Neural progenitor cell (in vitro differentiated cells): ENCODE data around the gene LEFTY1. TPM values are rescaled to one million over a fixed set of nuclear protein-coding genes. Genes with fewer than 3 reads are reported as not detected.

Source experiments
- DNase-seq: peaks from one replicate; pipeline ENCODE4 v3.0.0-alpha.2; 2016; ENCODE audit warnings: low spot score
- H2AFZ ChIP-seq: fragments of 200-600 bp; sonication (generic); replicated peaks from 2 replicates; pipeline ENCODE4 v1.6.1; 2016; ENCODE audit warnings: antibody characterized with exemption
- H3F3A ChIP-seq: fragments of 200-600 bp; sonication (generic); 2 replicates; pipeline ENCODE4 v1.6.1; 2016; ENCODE audit warnings: antibody characterized with exemption, low read depth
- H3K27ac ChIP-seq: fragments of 200-600 bp; sonication (generic); 2 replicates; pipeline ENCODE4 v1.5.1; 2016; ENCODE audit warnings: mild to moderate bottlenecking
- H3K27me3 ChIP-seq: fragments of 200-600 bp; sonication (generic); 2 replicates; pipeline ENCODE4 v1.6.1; 2016; ENCODE audit warnings: mild to moderate bottlenecking, moderate library complexity
- H3K36me3 ChIP-seq: fragments of 200-600 bp; sonication (generic); 2 replicates; pipeline ENCODE4 v1.5.1; 2016
- H3K4me1 ChIP-seq: fragments of 200-600 bp; sonication (generic); 2 replicates; pipeline ENCODE4 v1.6.1; 2016; ENCODE audit warnings: mixed run types
- H3K4me2 ChIP-seq: fragments of 200-600 bp; sonication (generic); 2 replicates; pipeline ENCODE4 v1.6.1; 2016
- H3K4me3 ChIP-seq: fragments of 200-600 bp; sonication (generic); 2 replicates; pipeline ENCODE4 v1.5.1; 2016
- H3K79me2 ChIP-seq: fragments of 200-600 bp; sonication (generic); 2 replicates; pipeline ENCODE4 v1.6.1; 2016; ENCODE audit warnings: low read depth
- H3K9ac ChIP-seq: fragments of 200-600 bp; sonication (generic); 2 replicates; pipeline ENCODE4 v1.6.1; 2016
- H3K9me3 ChIP-seq: fragments of 200-600 bp; sonication (generic); 2 replicates; pipeline ENCODE4 v1.5.1; 2016; ENCODE audit warnings: low read depth
- H4K20me1 ChIP-seq: fragments of 200-600 bp; sonication (generic); 2 replicates; pipeline ENCODE4 v1.6.1; 2016; ENCODE audit warnings: low read depth
- H3K27ac Mint-ChIP-seq: 3 replicates; pipeline ENCODE4 v1.8.0; 2021; ENCODE audit warnings: mixed read lengths
- H3K27me3 Mint-ChIP-seq: 2 replicates; pipeline ENCODE4 v1.8.0; 2022; ENCODE audit warnings: low read depth, mild to moderate bottlenecking, inconsistent platforms, moderate library complexity, mixed read lengths; ENCODE audit not compliant: insufficient read depth
- H3K36me3 Mint-ChIP-seq: 3 replicates; pipeline ENCODE4 v1.8.0; 2021; ENCODE audit warnings: mixed read lengths
- H3K4me1 Mint-ChIP-seq: 3 replicates; pipeline ENCODE4 v1.8.0; 2021; ENCODE audit warnings: mixed read lengths
- H3K4me3 Mint-ChIP-seq: 3 replicates; pipeline ENCODE4 v1.8.0; 2021; ENCODE audit warnings: mild to moderate bottlenecking, moderate library complexity, mixed read lengths
- H3K9me3 Mint-ChIP-seq: 3 replicates; pipeline ENCODE4 v1.8.0; 2020; ENCODE audit warnings: mixed read lengths
- EZH2 ChIP-seq: fragments of 200-600 bp; sonication (generic); IDR thresholded peaks from 2 replicates; pipeline ENCODE4 v1.6.1; 2017; ENCODE audit warnings: antibody characterized with exemption, mild to moderate bottlenecking, moderate library complexity
- EZH2phosphoT487 ChIP-seq: fragments of 200-600 bp; sonication (generic); IDR thresholded peaks from 2 replicates; pipeline ENCODE4 v1.6.1; 2017; ENCODE audit warnings: antibody characterized with exemption
- total RNA-seq: library from RNA; depleted of rRNA; stranded (reverse); fragments of >200 nt; gene quantifications from 2 replicates; pipeline ENCODE4 v1.2.3, GENCODE V29; 2015; ENCODE audit warnings: low replicate concordance
- TF ChIP-seq, protein P1 (sequence below): fragments of 200-600 bp; sonication (generic); IDR thresholded peaks from 2 replicates; pipeline ENCODE4 v1.5.1; 2017; ENCODE audit warnings: antibody characterized with exemption, mild to moderate bottlenecking

The LEFTY1 gene
- total RNA-seq, 1 donor from 2014 or later: not detected

DNA sequence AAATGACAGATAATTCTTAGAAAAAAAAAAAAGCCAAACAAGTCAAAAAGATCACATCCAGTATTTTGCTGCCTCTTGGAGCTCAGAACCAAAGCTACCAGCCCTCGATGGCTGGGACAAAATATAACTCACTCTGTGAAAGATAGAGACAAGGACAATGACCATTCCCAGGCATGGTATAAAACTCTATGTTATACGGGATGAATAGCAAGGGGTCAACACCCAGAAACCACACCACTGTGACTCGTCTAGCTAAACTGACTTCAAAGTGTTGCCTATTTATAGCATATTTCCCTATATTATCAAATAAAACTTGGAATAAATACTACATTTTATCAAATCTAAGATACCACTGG lies 16.9 kb downstream of the LEFTY1 start:
- Mint-ChIP-seq H3K27me3 (no peaks in the 10 kb centered on the region), H3K4me3 (no peak overlapping the region), H3K4me1 (peaks cover 2% of the 10 kb centered on the region), H3K27ac (no peak overlapping the region), H3K36me3 (peaks cover 7% of the 10 kb centered on the region), H3K9me3 (no peaks in the 10 kb centered on the region)
- H2AFZ ChIP-seq: no peak overlapping the region
- no peaks in the 10 kb centered on the region for H3K79me2 ChIP-seq
- no peaks in the 10 kb centered on the region for H3F3A ChIP-seq
- H3K4me3 ChIP-seq: no peak overlapping the region
- no peaks in the 10 kb centered on the region for H3K27me3 ChIP-seq
- no peak overlapping the region for H3K4me2 ChIP-seq
- no peak for DNase-seq
- no peak overlapping the region for H3K9ac ChIP-seq
- no peaks in the 10 kb centered on the region for H3K4me1 ChIP-seq
- H3K9me3 ChIP-seq: no peaks in the 10 kb centered on the region
- H3K36me3 ChIP-seq: no peaks in the 10 kb centered on the region
- H3K27ac ChIP-seq: no peak overlapping the region
- H4K20me1 ChIP-seq: no peaks in the 10 kb centered on the region
- TF ChIP-seq EZH2 (no peak), EZH2phosphoT487 (no peak)
- TF ChIP-seq, protein P1, sequence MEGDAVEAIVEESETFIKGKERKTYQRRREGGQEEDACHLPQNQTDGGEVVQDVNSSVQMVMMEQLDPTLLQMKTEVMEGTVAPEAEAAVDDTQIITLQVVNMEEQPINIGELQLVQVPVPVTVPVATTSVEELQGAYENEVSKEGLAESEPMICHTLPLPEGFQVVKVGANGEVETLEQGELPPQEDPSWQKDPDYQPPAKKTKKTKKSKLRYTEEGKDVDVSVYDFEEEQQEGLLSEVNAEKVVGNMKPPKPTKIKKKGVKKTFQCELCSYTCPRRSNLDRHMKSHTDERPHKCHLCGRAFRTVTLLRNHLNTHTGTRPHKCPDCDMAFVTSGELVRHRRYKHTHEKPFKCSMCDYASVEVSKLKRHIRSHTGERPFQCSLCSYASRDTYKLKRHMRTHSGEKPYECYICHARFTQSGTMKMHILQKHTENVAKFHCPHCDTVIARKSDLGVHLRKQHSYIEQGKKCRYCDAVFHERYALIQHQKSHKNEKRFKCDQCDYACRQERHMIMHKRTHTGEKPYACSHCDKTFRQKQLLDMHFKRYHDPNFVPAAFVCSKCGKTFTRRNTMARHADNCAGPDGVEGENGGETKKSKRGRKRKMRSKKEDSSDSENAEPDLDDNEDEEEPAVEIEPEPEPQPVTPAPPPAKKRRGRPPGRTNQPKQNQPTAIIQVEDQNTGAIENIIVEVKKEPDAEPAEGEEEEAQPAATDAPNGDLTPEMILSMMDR: no peak

DNA sequence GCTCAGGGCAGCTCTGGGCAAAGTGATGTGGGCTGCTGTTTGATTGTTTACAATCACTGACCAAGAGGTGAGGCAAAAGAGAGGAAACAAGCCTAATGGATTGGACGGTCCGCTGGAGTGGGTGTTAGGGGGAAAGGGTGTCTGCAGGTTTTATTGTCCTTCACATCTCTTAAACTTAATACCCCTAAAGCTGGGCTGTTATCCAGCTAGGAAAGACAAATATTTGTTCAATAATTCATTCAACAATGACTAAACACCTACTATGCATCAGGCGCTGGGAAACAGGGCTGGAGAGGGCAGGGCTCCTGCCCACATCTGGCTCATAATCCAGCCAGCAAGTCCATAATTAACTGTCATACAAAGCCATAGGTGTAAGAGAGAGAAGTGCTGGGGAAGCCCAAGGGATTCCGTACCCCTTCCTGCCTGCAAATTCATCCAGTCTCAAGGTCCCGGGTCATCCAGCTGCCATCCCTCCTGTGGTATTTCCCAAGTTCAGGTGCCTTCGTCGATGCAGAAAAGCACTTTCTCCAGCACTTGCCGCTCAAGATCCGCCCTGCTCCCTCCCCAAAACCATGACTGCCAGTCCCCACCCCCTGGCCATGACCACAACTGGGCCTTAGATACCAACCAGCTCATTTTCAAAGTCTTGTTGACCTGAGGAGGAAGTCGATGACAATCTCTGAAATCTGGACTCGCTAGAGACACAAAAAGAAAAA lies 17.4 kb downstream of the LEFTY1 start:
- Mint-ChIP-seq H3K27ac (no peak overlapping the region), H3K4me1 (peaks cover 2% of the 10 kb centered on the region), H3K9me3 (no peaks in the 10 kb centered on the region), H3K27me3 (no peaks in the 10 kb centered on the region), H3K4me3 (no peak overlapping the region), H3K36me3 (peaks cover 7% of the 10 kb centered on the region)
- DNase-seq: no peak
- Histone ChIP-seq H3K9me3 (no peaks in the 10 kb centered on the region), H3K27ac (no peak overlapping the region), H3K4me2 (no peak overlapping the region), H3K27me3 (no peaks in the 10 kb centered on the region), H4K20me1 (no peaks in the 10 kb centered on the region), H3K79me2 (no peaks in the 10 kb centered on the region), H2AFZ (no peak overlapping the region), H3K36me3 (no peaks in the 10 kb centered on the region), H3F3A (no peaks in the 10 kb centered on the region), H3K4me1 (no peaks in the 10 kb centered on the region), H3K4me3 (no peak overlapping the region), H3K9ac (no peak overlapping the region)
- TF ChIP-seq EZH2phosphoT487: no peak
- TF ChIP-seq EZH2: no peak
- TF ChIP-seq, protein P1: no peak

DNA sequence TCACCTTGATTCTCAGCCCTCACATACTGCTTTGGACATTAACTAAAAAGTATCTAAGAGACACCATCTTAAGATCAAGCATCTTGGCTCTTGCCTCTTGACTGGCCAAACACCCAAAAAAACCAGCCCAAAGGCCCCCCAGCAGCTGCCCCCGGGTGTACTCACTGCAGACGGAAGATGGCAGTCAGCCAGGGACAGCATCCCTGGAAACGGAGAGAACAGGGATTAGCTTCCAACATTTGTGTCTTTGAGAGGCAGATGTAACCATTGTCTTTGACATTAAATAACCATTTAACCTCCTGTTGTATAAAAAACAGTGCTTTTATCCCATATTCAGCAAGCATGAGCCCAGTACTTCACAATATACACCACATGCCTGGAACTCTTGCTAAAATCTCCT lies 18.0 kb downstream of the LEFTY1 start:
- H3K4me1 ChIP-seq: no peaks in the 10 kb centered on the region
- Mint-ChIP-seq H3K9me3 (no peaks in the 10 kb centered on the region), H3K27ac (no peak overlapping the region), H3K4me3 (no peak overlapping the region), H3K27me3 (no peaks in the 10 kb centered on the region), H3K4me1 (peaks cover 2% of the 10 kb centered on the region), H3K36me3 (peaks cover 7% of the 10 kb centered on the region)
- no peak overlapping the region for H3K9ac ChIP-seq
- no peaks in the 10 kb centered on the region for H3K36me3 ChIP-seq
- no peak overlapping the region for H3K4me2 ChIP-seq
- no peaks in the 10 kb centered on the region for H4K20me1 ChIP-seq
- H3K79me2 ChIP-seq: no peaks in the 10 kb centered on the region
- H3K9me3 ChIP-seq: no peaks in the 10 kb centered on the region
- H2AFZ ChIP-seq: no peak overlapping the region
- H3K27me3 ChIP-seq: no peaks in the 10 kb centered on the region
- TF ChIP-seq EZH2: no peak
- TF ChIP-seq, protein P1: no peak
- TF ChIP-seq EZH2phosphoT487: no peak
- H3F3A ChIP-seq: no peaks in the 10 kb centered on the region
- DNase-seq: no peak
- no peak overlapping the region for H3K4me3 ChIP-seq
- no peak overlapping the region for H3K27ac ChIP-seq
